AG04449 (cell line): ENCODE data around the gene HBEGF.

Experiments
- CTCF ChIA-PET: fragments of 350-600 bp; formaldehyde crosslinking; extraction: SDS; loops from one replicate; lab custom pipeline; 2021; ENCODE audit warnings: antibody characterized with exemption; lab: Yijun Ruan, JAX
- POLR2A ChIA-PET: fragments of 400-600, 350-600 bp; formaldehyde crosslinking; extraction: SDS; loops from one replicate; lab custom pipeline; 2020; ENCODE audit warnings: antibody characterized with exemption, inconsistent platforms; lab: Yijun Ruan, JAX
- DNase-seq: peaks from one replicate; pipeline ENCODE4 v3.0.0-alpha.2; 2010; ENCODE audit warnings: low read depth, low spot score
- H3K4me3 ChIP-seq: 2 replicates; pipeline ENCODE4 v1.5.1; 2011; ENCODE audit warnings: low read depth, mild to moderate bottlenecking, control low read depth, low read length
- CTCF ChIP-seq: IDR thresholded peaks from one replicate; pipeline ENCODE4 v1.5.1; 2011; ENCODE audit warnings: mild to moderate bottlenecking, moderate library complexity, low read length, control low read depth, inconsistent platforms; ENCODE audit not compliant: insufficient read depth; ENCODE audit errors: missing control alignments

The HBEGF gene

GRCh38 chr5:140329739-140330481 lies 16.5 kb downstream of the HBEGF start:
- H3K4me3 ChIP-seq: no peak overlapping the region
- CTCF ChIA-PET: interaction anchor here (1.2 to 4.0 kb wide), 8 partner anchors 10 to 85 kb away, joined by 3 to 28 read pairs (median 14); partner anchors contain the start of gene HBEGF
- no peak for DNase-seq
- POLR2A ChIA-PET: interaction anchor here (0.7 to 1.8 kb wide), 2 partner anchors 16 to 78 kb away, joined by 6 to 13 read pairs; partner anchors contain the start of gene HBEGF
- TF ChIP-seq CTCF: no peak

GRCh38 chr5:140328036-140328764 lies 18.2 kb downstream of the HBEGF start:
- CTCF ChIA-PET: interaction anchor here (0.8 to 4.0 kb wide), 11 partner anchors 8 to 89 kb away, joined by 3 to 28 read pairs (median 8); partner anchors contain the start of gene HBEGF
- no peak for TF ChIP-seq CTCF
- no peak overlapping the region for H3K4me3 ChIP-seq
- no peak for DNase-seq
- POLR2A ChIA-PET: interaction anchor here (0.5 to 1.8 kb wide), 5 partner anchors 18 to 952 kb away, joined by 3 to 13 read pairs (median 3); partner anchors contain the start of gene HBEGF

GRCh38 chr5:140327589-140327988 lies 18.8 kb downstream of the HBEGF start:
- POLR2A ChIA-PET: interaction anchor here (0.5 to 1.1 kb wide), 3 partner anchors 18 to 76 kb away, joined by 3 to 9 read pairs (median 3); partner anchors contain the start of gene HBEGF
- no peak overlapping the region for H3K4me3 ChIP-seq
- CTCF ChIA-PET: interaction anchor here (0.8 to 4.0 kb wide), 9 partner anchors 10 to 89 kb away, joined by 3 to 28 read pairs (median 10); partner anchors contain the start of gene HBEGF
- DNase-seq: no peak
- no peak for TF ChIP-seq CTCF

GRCh38 chr5:140325486-140325885 lies 20.9 kb downstream of the HBEGF start:
- no peak for TF ChIP-seq CTCF
- CTCF ChIA-PET: interaction anchor here (1.3 to 3.3 kb wide), 6 partner anchors 12 to 81 kb away, joined by 3 to 23 read pairs (median 8); partner anchors contain the start of gene HBEGF
- POLR2A ChIA-PET: interaction anchor here (0.7 to 1.4 kb wide), 2 partner anchors 15 to 21 kb away, joined by 5 to 11 read pairs; partner anchors contain the start of gene HBEGF

GRCh38 chr5:140324617-140325241 lies 21.7 kb downstream of the HBEGF start:
- H3K4me3 ChIP-seq: no peak overlapping the region
- ChIA-PET CTCF (interaction anchor here (1.2 to 3.3 kb wide), 7 partner anchors 12 to 80 kb away, joined by 3 to 23 read pairs (median 8); partner anchors contain the start of gene HBEGF), POLR2A (interaction anchor here (1.4 kb wide), 1 partner anchor 22 kb away, joined by 11 read pairs; the partner anchor contains the start of gene HBEGF)
- TF ChIP-seq CTCF: no peak
- DNase-seq: peak; percentile 63

More at GRCh38 chr5:140325486-140325885, 20.9 kb downstream of the HBEGF start:
- DNase-seq: no peak
- no peak overlapping the region for H3K4me3 ChIP-seq
